Measurements from ENCODE around the gene CHD9. TPM values are rescaled to one million over a fixed set of nuclear protein-coding genes. Genes with fewer than 3 reads are reported as not detected.

The CHD9 gene
- total RNA-seq, 1 experiment from 2014 or later: 18.9 TPM

GRCh38 chr16:53090286-53090590 is 35.4 kb downstream of the CHD9 start:
- H3K4me1 ChIP-seq (ENCODE audit: control insufficient read depth in 1 of 2, insufficient read depth in 2 of 2, low read length in 2 of 2): peaks cover 17 to 32% of the 10 kb centered on the region in 2 experiments
- no peak overlapping the region for H3K4me3 ChIP-seq (replicated peaks in 1 of 2; ENCODE audit: low read depth in 1 of 2, low read length in 2 of 2)
- TF ChIP-seq ZNF274 (IDR thresholded peaks at IDR 0.05; ENCODE audit: low read depth, low read length): no peak
- TF ChIP-seq CTCF (IDR thresholded peaks at IDR 0.05 in 2 of 3, conservative IDR thresholded peaks at IDR 0.05 in 1 of 3; ENCODE audit: borderline replicate concordance in 1 of 3, insufficient read depth in 1 of 3, low read depth in 2 of 3, low read length in 2 of 3): no peak
- no peak for TF ChIP-seq RAD21 (IDR thresholded peaks at IDR 0.05; ENCODE audit: low read depth)
- no peak for TF ChIP-seq ATF3 (IDR thresholded peaks at IDR 0.05)
- no peak for TF ChIP-seq CEBPB (IDR thresholded peaks at IDR 0.05; ENCODE audit: low read depth)
- TF ChIP-seq EZH2phosphoT487 (IDR thresholded peaks at IDR 0.05; ENCODE audit: borderline replicate concordance): no peak
- no peak for TF ChIP-seq POLR2A (IDR thresholded peaks at IDR 0.05; ENCODE audit: borderline replicate concordance, extremely low read depth, insufficient read depth, insufficient read length)
- TF ChIP-seq SRF (IDR thresholded peaks at IDR 0.05; ENCODE audit: low read depth): no peak
- no peak for TF ChIP-seq ELF1 (IDR thresholded peaks at IDR 0.05; ENCODE audit: borderline replicate concordance, low read depth)
- no peak for TF ChIP-seq TCF7L2 (IDR thresholded peaks at IDR 0.05; ENCODE audit: borderline replicate concordance, extremely low read depth, insufficient read depth, insufficient read length)
- TF ChIP-seq MAX (IDR thresholded peaks at IDR 0.05): no peak
- no peak for TF ChIP-seq POLR2AphosphoS5 (IDR thresholded peaks at IDR 0.05; ENCODE audit: low read depth, low read length)
- TF ChIP-seq FOSL1 (IDR thresholded peaks at IDR 0.05; ENCODE audit: low read depth): no peak
- TF ChIP-seq ZFX (IDR thresholded peaks at IDR 0.05): no peak
- no peak for TF ChIP-seq ZBTB33 (IDR thresholded peaks at IDR 0.05; ENCODE audit: extremely low read depth, insufficient replicate concordance, low read length)
- TF ChIP-seq SP1 (IDR thresholded peaks at IDR 0.05; ENCODE audit: low read depth): no peak
- no peak for TF ChIP-seq REST (IDR thresholded peaks at IDR 0.05; ENCODE audit: low read depth)
- no peak for TF ChIP-seq JUND (IDR thresholded peaks at IDR 0.05)
- TF ChIP-seq EZH2 (IDR thresholded peaks at IDR 0.05): no peak
- no peak for TF ChIP-seq YY1 (IDR thresholded peaks at IDR 0.05; ENCODE audit: extremely low read depth, insufficient replicate concordance, low read depth, low read length)
- peaks cover 44% of the 10 kb centered on the region for H3K79me2 ChIP-seq (ENCODE audit: insufficient read depth, low read length)
- intact Hi-C loops (cut with micrococcal nuclease): no loop called here
- ChIA-PET RAD21 (ENCODE audit: low non-redundant PET in 1 of 2, low total read pairs in 2 of 2, uncharacterized antibody in 2 of 2, unreplicated experiment in 2 of 2) (no interaction called here), POLR2A (no interaction called here), CTCF (no interaction called here)
- no peak overlapping the region for H3K4me2 ChIP-seq (ENCODE audit: low read length)
- H3K36me3 ChIP-seq (ENCODE audit: control insufficient read depth in 1 of 2, insufficient read depth in 2 of 2, low read length in 2 of 2): no peaks in the 10 kb centered on the region
- ATAC-seq (no peak), DNase-seq (ENCODE audit: low read depth, low spot score) (no peak)
- BruUV-seq (replicated peaks): no TSS peak
- H4K20me1 ChIP-seq (ENCODE audit: insufficient read depth): no peaks in the 10 kb centered on the region
- H3K9me3 ChIP-seq (ENCODE audit: control insufficient read depth in 1 of 2, insufficient read depth in 1 of 2, low read depth in 1 of 2, low read length in 2 of 2): no peaks in the 10 kb centered on the region
- H3K9ac ChIP-seq (ENCODE audit: low read length): no peak overlapping the region
- H3K9me2 ChIP-seq (ENCODE audit: insufficient read depth): no peaks in the 10 kb centered on the region
- H3K27ac ChIP-seq (ENCODE audit: low read depth, low read length): no peak overlapping the region
- H3K27me3 ChIP-seq (ENCODE audit: insufficient read depth, low read length): no peaks in the 10 kb centered on the region
- no peak overlapping the region for H2AFZ ChIP-seq (ENCODE audit: low read depth, low read length, poor library complexity, severe bottlenecking)

Data from HCT116 (cell line).